ENCODE measurements around the gene FBLN1. TPM values are rescaled to one million over a fixed set of nuclear protein-coding genes. Genes with fewer than 3 reads are reported as not detected.
A peak's percentile ranks its signal among the peaks of the same experiment; 100 is the strongest.

FBLN1 gene
- total RNA-seq, 1 experiment from 2014 or later, result 183 TPM

- no peak for ATAC-seq
- peaks cover 6% of the 10 kb centered on the region for H3K27me3 Mint-ChIP-seq (ENCODE audit: low read depth)
- POLR2A ChIA-PET, result no interaction called here
Observed at GRCh38 chr22:45626198-45626651, 123.5 kb downstream of the FBLN1 start.

GRCh38 chr22:45627489-45628233 is 125.0 kb downstream of the FBLN1 start:
- Mint-ChIP-seq H3K27ac (no peak overlapping the region), H3K36me3 (no peaks in the 10 kb centered on the region), H3K27me3 (ENCODE audit: low read depth) (peaks cover 13% of the 10 kb centered on the region), H3K9me3 (peaks cover 8% of the 10 kb centered on the region), H3K4me3 (no peak overlapping the region), H3K4me1 (peaks cover 51% of the 10 kb centered on the region)
- CTCF ChIA-PET, result interaction anchor here (1.7 kb wide), 2 partner anchors 13 to 25 kb away, joined by 3 to 4 read pairs; no protein-coding TSS in a partner anchor
- ATAC-seq (no peak), DNase-seq (ENCODE audit: low spot score) (no peak)
- TF ChIP-seq TCF7 (CRISPR knock-in tag; IDR thresholded peaks at IDR 0.05; ENCODE audit: low read depth) (no peak), ZBTB43 (CRISPR knock-in tag; IDR thresholded peaks at IDR 0.05) (no peak), AFF4 (CRISPR knock-in tag; IDR thresholded peaks at IDR 0.05; ENCODE audit: borderline replicate concordance) (no peak)
- POLR2A ChIA-PET, result no interaction called here

More at GRCh38 chr22:45626198-45626651, 123.5 kb downstream of the FBLN1 start:
- DNase-seq (ENCODE audit: low spot score), result no peak
- H3K9me3 Mint-ChIP-seq, result peaks cover 8% of the 10 kb centered on the region
- no peaks in the 10 kb centered on the region for H3K36me3 Mint-ChIP-seq
- no peak for TF ChIP-seq ETV6 (CRISPR knock-in tag; IDR thresholded peaks at IDR 0.05)
- TF ChIP-seq ZNF281 (CRISPR knock-in tag; IDR thresholded peaks at IDR 0.05), result no peak
- no peak for TF ChIP-seq ESRRA (CRISPR knock-in tag; IDR thresholded peaks at IDR 0.05; ENCODE audit: borderline replicate concordance)
- no peak for TF ChIP-seq ERG (CRISPR knock-in tag; IDR thresholded peaks at IDR 0.05)
- H3K4me1 Mint-ChIP-seq, result peaks cover 37% of the 10 kb centered on the region
- CTCF ChIA-PET, result no interaction called here
- no peak overlapping the region for H3K4me3 Mint-ChIP-seq
- H3K27ac Mint-ChIP-seq, result peak overlapping the region; percentile 18; the same call in 1 of the 2 replicates

GRCh38 chr22:45628515-45628914 is 125.8 kb downstream of the FBLN1 start:
- peaks cover 6% of the 10 kb centered on the region for H3K9me3 Mint-ChIP-seq
- H3K27ac Mint-ChIP-seq, result no peak overlapping the region
- peaks cover 60% of the 10 kb centered on the region for H3K4me1 Mint-ChIP-seq
- peaks cover 13% of the 10 kb centered on the region for H3K27me3 Mint-ChIP-seq (ENCODE audit: low read depth)
- H3K4me3 Mint-ChIP-seq, result no peak overlapping the region; the same call in 1 of the 2 replicates
- CTCF ChIA-PET, result interaction anchor here (1.1 to 1.8 kb wide), 5 partner anchors 12 to 341 kb away, joined by 3 to 10 read pairs (median 4); no protein-coding TSS in a partner anchor
- DNase-seq (ENCODE audit: low spot score), result no peak
- H3K36me3 Mint-ChIP-seq, result no peaks in the 10 kb centered on the region
- ATAC-seq, result peak; percentile 19; the same call in 1 of the 2 replicates
- POLR2A ChIA-PET, result no interaction called here
- TF ChIP-seq USF2 (CRISPR knock-in tag; IDR thresholded peaks at IDR 0.05) (peak; percentile 67), E2F4 (CRISPR knock-in tag; IDR thresholded peaks at IDR 0.05; ENCODE audit: borderline replicate concordance, low read depth) (no peak), ZNF512 (CRISPR knock-in tag; IDR thresholded peaks at IDR 0.05; ENCODE audit: borderline replicate concordance) (no peak), USF1 (CRISPR knock-in tag; IDR thresholded peaks at IDR 0.05) (peak; percentile 73; the same call in 1 of the 2 replicates), ZNF396 (CRISPR knock-in tag; IDR thresholded peaks at IDR 0.05; ENCODE audit: borderline replicate concordance) (no peak)
